Esophagus squamous epithelium (tissue), 5 donors: ENCODE results near the gene YEATS2. TPM values are rescaled to one million over a fixed set of nuclear protein-coding genes. Genes with fewer than 3 reads are reported as not detected.

ENCODE experiments used
- DNase-seq: peaks from one replicate; lab custom pipeline; 2025; lab: John Stamatoyannopoulos, UW
- H3K27ac ChIP-seq, 4 donors: fragments of 200-600 bp; sonication (generic); one replicate each; pipeline ENCODE4 v1.5.1; 2016 to 2019; ENCODE audit warnings: mild to moderate bottlenecking in 1 of 4
- H3K27me3 ChIP-seq, 4 donors: fragments of 200-600 bp; sonication (generic); 1 replicate in 3 of 4; 2 replicates in 1 of 4; pipeline versions ENCODE4 v1.5.1 to v1.6.0; 2017 to 2021; ENCODE audit warnings: antibody characterized with exemption in 1 of 4
- H3K36me3 ChIP-seq, 3 donors: fragments of 200-600 bp; sonication (generic); one replicate each; pipeline ENCODE4 v1.5.1; 2016 to 2019
- H3K4me1 ChIP-seq, 3 donors: fragments of 200-600 bp; sonication (generic); one replicate each; pipeline ENCODE4 v1.5.1; 2017 to 2019
- H3K4me3 ChIP-seq, 4 donors: fragments of 200-600 bp; sonication (generic); 1 replicate in 3 of 4; 2 replicates in 1 of 4; pipeline ENCODE4 v1.5.1; 2016 to 2019; ENCODE audit warnings: mild to moderate bottlenecking in 2 of 4, moderate library complexity in 1 of 4
- H3K9me3 ChIP-seq, 3 donors: fragments of 200-600 bp; sonication (generic); one replicate each; pipeline ENCODE4 v1.5.1; 2016 to 2019
- POLR2A ChIP-seq, 4 donors: fragments of 450-650 bp; IDR thresholded peaks; one replicate each; pipeline ENCODE4 v1.6.1; 2017; ENCODE audit warnings: antibody characterized with exemption in 4 of 4, mild to moderate bottlenecking in 4 of 4, moderate library complexity in 3 of 4
- WGBS, 2 donors: methylation state at CpG; one replicate each; pipeline ENCODE4 v1.1.5; 2018; 5-methylcytosine and 5-hydroxymethylcytosine counted together
- intact Hi-C: fragments of 100-400 bp; cut with DNase I; formaldehyde crosslinking; loops from one replicate; pipeline ENCODE4 v1.15.0; 2022
- total RNA-seq, 4 donors: library from RNA; depleted of rRNA; stranded (reverse); fragments of >200 nt; gene quantifications; one replicate each; pipeline ENCODE4 v1.1.0, GENCODE V29; 2016
- TF ChIP-seq, protein P1 (sequence below), 6 experiments: fragments of 450-650 bp in 4 of 6; fragments of 200-600 bp in 2 of 6; sonication (generic) in 2 of 6; IDR thresholded peaks; one replicate each; pipeline ENCODE4 v1.5.1; 2016 to 2019; ENCODE audit warnings: antibody characterized with exemption in 6 of 6, mild to moderate bottlenecking in 4 of 6, moderate library complexity in 4 of 6
- donor health status: DM: yes; HTN: yes; CAD: no.

Gene YEATS2
- total RNA-seq, 4 donors from 2014 or later = 10.1 to 23.7 (median 15.5) TPM

DNA sequence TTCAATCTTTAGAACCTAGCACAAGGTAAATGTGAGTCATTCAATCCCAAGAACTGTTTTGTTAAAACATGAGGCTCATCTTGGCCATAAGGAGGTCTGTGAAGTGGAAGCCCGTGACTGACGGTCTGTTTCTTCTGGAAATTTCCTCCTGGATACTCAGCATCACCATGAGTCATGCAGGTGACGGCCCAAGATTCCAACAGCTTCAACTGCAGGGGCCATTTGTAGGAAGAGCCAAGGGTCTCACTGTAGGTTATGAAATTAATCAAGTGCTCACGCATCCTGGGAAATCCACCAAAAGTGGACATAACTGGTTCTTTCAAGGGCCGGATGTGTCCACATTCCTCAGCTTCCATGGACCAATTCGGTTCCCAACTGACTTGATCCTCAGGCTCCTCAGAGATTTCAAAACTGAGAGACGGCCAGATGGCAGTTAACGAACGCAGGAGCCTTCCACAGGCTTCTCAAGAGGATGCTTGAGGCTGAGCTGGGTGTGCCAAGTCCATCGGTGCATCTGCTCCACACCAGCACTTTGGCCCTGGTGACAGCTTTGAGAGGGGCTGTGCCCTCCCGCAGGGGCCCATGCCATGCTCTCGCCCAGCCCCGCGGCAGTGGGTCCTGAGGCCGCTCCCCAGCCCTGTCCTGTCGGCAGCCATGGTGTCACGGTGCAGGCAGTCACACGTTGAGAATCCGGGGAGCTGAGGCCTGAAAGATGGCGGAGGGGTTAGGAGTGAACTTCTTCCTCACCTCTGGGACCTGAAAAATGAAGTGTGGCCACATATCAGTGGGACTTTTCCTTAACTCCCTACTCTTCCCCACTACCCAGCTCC is 119.3 kb downstream of the YEATS2 start:
- DNase-seq = no peak
- TF ChIP-seq POLR2A (IDR thresholded peaks at IDR 0.05) = no peak
- TF ChIP-seq, protein P1, sequence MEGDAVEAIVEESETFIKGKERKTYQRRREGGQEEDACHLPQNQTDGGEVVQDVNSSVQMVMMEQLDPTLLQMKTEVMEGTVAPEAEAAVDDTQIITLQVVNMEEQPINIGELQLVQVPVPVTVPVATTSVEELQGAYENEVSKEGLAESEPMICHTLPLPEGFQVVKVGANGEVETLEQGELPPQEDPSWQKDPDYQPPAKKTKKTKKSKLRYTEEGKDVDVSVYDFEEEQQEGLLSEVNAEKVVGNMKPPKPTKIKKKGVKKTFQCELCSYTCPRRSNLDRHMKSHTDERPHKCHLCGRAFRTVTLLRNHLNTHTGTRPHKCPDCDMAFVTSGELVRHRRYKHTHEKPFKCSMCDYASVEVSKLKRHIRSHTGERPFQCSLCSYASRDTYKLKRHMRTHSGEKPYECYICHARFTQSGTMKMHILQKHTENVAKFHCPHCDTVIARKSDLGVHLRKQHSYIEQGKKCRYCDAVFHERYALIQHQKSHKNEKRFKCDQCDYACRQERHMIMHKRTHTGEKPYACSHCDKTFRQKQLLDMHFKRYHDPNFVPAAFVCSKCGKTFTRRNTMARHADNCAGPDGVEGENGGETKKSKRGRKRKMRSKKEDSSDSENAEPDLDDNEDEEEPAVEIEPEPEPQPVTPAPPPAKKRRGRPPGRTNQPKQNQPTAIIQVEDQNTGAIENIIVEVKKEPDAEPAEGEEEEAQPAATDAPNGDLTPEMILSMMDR (IDR thresholded peaks at IDR 0.05) = no peak
- Histone ChIP-seq H3K36me3 (peaks cover 0 to 18% (median 0%) of the 10 kb centered on the region in 3 donors), H3K9me3 (no peaks in the 10 kb centered on the region), H3K4me3 (no peak overlapping the region), H3K27ac (no peak overlapping the region), H3K4me1 (peaks cover 0 to 17% (median 0%) of the 10 kb centered on the region in 3 donors), H3K27me3 (no peaks in the 10 kb centered on the region)
- intact Hi-C loops = no loop called here
- WGBS, 2 donors = 88 to 90% methylated on average over 5 to 10 of the region's 20 CpGs

DNA sequence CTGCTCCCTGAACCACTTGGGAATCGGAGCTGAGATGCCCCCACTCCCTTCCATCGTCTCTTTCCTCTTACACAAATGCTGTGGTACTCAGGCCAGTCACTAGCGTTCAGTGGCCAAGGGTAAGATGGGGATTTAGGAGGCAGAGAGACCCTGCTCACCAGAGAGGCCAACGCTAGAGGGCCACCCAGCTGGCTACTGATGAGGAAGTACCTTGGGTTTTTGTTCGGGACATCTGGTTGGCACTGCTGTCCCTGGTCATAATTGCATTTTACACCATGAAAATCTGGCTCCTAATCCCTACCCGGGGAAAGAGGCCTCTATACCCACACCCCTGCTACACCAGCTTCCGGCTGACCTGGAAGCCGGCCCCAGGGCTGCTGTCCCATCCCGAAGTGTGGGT is 120.0 kb downstream of the YEATS2 start:
- H3K27me3 ChIP-seq = no peaks in the 10 kb centered on the region
- WGBS, 2 donors = 89 to 97% methylated on average over 3 to 5 of the region's 9 CpGs
- no peak for DNase-seq
- H3K36me3 ChIP-seq = peaks cover 0 to 18% (median 0%) of the 10 kb centered on the region in 3 donors
- H3K27ac ChIP-seq = no peak overlapping the region
- intact Hi-C loops = no loop called here
- peaks cover 0 to 10% (median 0%) of the 10 kb centered on the region in 3 donors for H3K4me1 ChIP-seq
- no peak overlapping the region for H3K4me3 ChIP-seq
- H3K9me3 ChIP-seq = no peaks in the 10 kb centered on the region
- TF ChIP-seq, protein P1 (IDR thresholded peaks at IDR 0.05) = no peak
- no peak for TF ChIP-seq POLR2A (IDR thresholded peaks at IDR 0.05)

DNA sequence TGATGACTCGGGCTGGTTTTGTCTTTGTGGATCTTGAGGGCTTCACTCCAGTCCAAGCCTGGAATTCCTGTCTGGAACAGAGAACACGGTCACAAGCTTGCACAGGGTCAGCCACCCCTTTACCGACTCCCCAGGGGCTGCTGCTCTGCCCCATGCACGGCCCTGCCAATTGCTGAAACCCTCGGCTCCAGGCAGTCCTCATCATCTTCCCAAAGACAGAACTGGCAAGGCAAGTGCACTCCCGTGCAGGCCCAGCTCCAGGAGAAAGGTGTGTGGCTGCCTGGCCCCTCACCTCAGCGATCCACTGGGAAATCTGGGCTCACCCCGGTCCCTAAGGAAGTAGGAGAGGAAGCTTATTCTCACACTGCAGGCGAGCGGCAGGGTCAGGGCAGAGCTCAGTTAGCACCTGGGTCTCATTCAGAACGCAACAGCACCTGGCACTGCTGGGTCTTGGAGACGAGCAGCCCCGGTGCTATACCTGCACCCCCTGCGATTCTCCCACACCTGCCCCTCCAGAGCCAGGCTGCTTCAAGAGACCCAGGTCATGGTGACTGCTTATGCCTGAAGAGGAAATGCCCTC is 120.5 kb downstream of the YEATS2 start:
- Histone ChIP-seq H3K4me1 (peaks cover 0 to 5% (median 0%) of the 10 kb centered on the region in 3 donors), H3K9me3 (no peaks in the 10 kb centered on the region), H3K4me3 (no peak overlapping the region), H3K36me3 (peaks cover 0 to 18% (median 0%) of the 10 kb centered on the region in 3 donors), H3K27ac (no peak overlapping the region), H3K27me3 (no peaks in the 10 kb centered on the region)
- no peak for TF ChIP-seq POLR2A (IDR thresholded peaks at IDR 0.05)
- TF ChIP-seq, protein P1 (IDR thresholded peaks at IDR 0.05) = no peak
- WGBS, 2 donors = 85 to 100% methylated on average over 1 to 11 of the region's 14 CpGs
- DNase-seq = no peak
- intact Hi-C loops = no loop called here

DNA sequence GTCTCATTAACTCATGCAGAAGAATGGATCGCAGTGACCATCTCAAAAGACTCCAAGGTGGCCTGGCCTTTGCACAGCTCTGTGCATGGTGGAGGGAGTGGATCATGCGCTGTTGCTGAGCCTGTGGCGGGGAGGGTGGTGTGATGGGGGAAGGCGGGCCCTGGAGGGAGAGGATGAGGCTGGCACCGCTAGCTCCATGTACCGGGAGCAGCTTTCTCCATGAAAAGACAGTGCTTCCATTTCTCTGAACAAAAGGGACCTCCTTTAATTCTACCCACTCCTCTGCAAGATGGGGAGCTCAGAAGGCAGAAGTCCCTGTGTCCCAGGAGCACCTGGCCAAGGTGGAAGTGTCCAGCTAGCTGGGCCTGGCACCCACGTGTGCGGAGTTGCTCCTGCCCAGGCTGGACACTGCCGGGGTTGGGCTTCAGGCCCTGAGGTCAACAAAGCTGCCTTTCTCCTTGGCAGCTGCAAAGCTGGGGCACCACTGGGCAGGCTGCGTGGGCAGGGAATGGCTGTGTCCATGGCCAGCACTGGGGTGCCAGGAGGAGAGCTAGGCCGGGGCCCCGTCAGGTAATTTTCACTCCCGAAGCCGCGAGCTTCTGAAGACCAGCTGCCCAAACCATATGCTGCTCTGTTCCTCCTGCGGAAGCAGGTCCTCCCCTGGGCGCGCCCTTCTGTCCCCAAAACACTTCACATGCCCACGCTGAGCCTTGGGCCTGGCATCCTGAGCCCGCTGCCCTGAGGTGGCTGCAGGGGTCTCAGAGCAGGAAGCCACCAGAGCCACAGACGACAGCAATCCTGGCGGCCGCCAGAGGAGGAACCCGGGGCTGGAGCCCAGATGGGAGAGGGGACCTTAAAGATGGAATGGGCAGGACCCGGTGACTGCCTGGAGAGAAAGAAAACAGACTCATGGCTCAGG is 121.4 kb downstream of the YEATS2 start:
- no peaks in the 10 kb centered on the region for H3K9me3 ChIP-seq
- H3K36me3 ChIP-seq = peaks cover 0 to 18% (median 0%) of the 10 kb centered on the region in 3 donors
- H3K4me1 ChIP-seq = peaks cover 0 to 2% (median 1%) of the 10 kb centered on the region in 3 donors
- H3K27me3 ChIP-seq = no peaks in the 10 kb centered on the region
- no peak for DNase-seq
- WGBS, 2 donors = 91 to 96% methylated on average over 4 to 13 of the region's 25 CpGs
- intact Hi-C loops = no loop called here
- H3K27ac ChIP-seq = no peak overlapping the region
- TF ChIP-seq, protein P1 (IDR thresholded peaks at IDR 0.05) = no peak
- H3K4me3 ChIP-seq = no peak overlapping the region
